Adipocyte (in vitro differentiated cells): ENCODE measurements around the gene MAPK1IP1L.
A peak's percentile ranks its signal among the peaks of the same experiment; 100 is the strongest.
"Not testable (repeated sequence)": the region's sequence is repeated elsewhere in the genome, so short reads cannot be mapped to it uniquely, and the experiment has no call there.

Experiments
- DNase-seq: peaks from one replicate; pipeline ENCODE4 v3.0.0-alpha.2; 2015; ENCODE audit warnings: low read depth
- H3K27me3 ChIP-seq: replicated peaks from 2 replicates; pipeline ENCODE4 v1.7.0; 2013; ENCODE audit warnings: mild to moderate bottlenecking, low read length, moderate library complexity; ENCODE audit not compliant: control insufficient read depth, insufficient read depth
- H3K36me3 ChIP-seq: 2 replicates; pipeline ENCODE4 v1.7.0; 2013; ENCODE audit warnings: low read length, mild to moderate bottlenecking, moderate library complexity; ENCODE audit not compliant: control insufficient read depth, insufficient read depth, severe bottlenecking
- H3K4me1 ChIP-seq: 2 replicates; pipeline ENCODE4 v1.7.0; 2013; ENCODE audit warnings: mild to moderate bottlenecking, low read length, moderate library complexity; ENCODE audit not compliant: control insufficient read depth, insufficient read depth
- H3K4me3 ChIP-seq: 2 replicates; pipeline ENCODE4 v1.7.0; 2013; ENCODE audit warnings: mild to moderate bottlenecking, low read length, moderate library complexity
- H3K9ac ChIP-seq: 2 replicates; pipeline ENCODE4 v1.7.0; 2013; ENCODE audit warnings: mild to moderate bottlenecking, low read length, moderate library complexity
- H3K9me3 ChIP-seq: 2 replicates; pipeline ENCODE4 v1.7.0; 2013; ENCODE audit warnings: mild to moderate bottlenecking, low read length, moderate library complexity; ENCODE audit not compliant: control insufficient read depth

Gene MAPK1IP1L

GRCh38 chr14:55037995-55038394 is 13.5 kb upstream of the MAPK1IP1L start:
- not testable (repeated sequence) for H3K27me3 ChIP-seq, H3K4me3 ChIP-seq, H3K9me3 ChIP-seq, DNase-seq, H3K9ac ChIP-seq, H3K4me1 ChIP-seq
- peaks cover 25% of the 10 kb centered on the region for H3K36me3 ChIP-seq

GRCh38 chr14:55038708-55039107 is 12.7 kb upstream of the MAPK1IP1L start:
- H3K4me1 ChIP-seq = peaks cover 4% of the 10 kb centered on the region
- H3K27me3 ChIP-seq = no peaks in the 10 kb centered on the region
- H3K4me3 ChIP-seq = no peak overlapping the region
- H3K9ac ChIP-seq = no peak overlapping the region
- DNase-seq = no peak
- peaks cover 32% of the 10 kb centered on the region for H3K36me3 ChIP-seq
- no peaks in the 10 kb centered on the region for H3K9me3 ChIP-seq

- Histone ChIP-seq H3K9me3 (no peaks in the 10 kb centered on the region), H3K27me3 (no peaks in the 10 kb centered on the region), H3K36me3 (peaks cover 21% of the 10 kb centered on the region), H3K4me3 (no peak overlapping the region), H3K4me1 (peaks cover 6% of the 10 kb centered on the region), H3K9ac (no peak overlapping the region)
- peak; percentile 13 for DNase-seq
Measured at GRCh38 chr14:55043528-55043927, 7.9 kb upstream of the MAPK1IP1L start.

- no peaks in the 10 kb centered on the region for H3K27me3 ChIP-seq
- no peaks in the 10 kb centered on the region for H3K9me3 ChIP-seq
- H3K4me1 ChIP-seq = peaks cover 6% of the 10 kb centered on the region
- DNase-seq = no peak
- H3K4me3 ChIP-seq = no peak overlapping the region
- peaks cover 21% of the 10 kb centered on the region for H3K36me3 ChIP-seq
- H3K9ac ChIP-seq = no peak overlapping the region
Measured at GRCh38 chr14:55045087-55045486, 6.4 kb upstream of the MAPK1IP1L start.

- no peak overlapping the region for H3K4me3 ChIP-seq
- H3K9me3 ChIP-seq = no peaks in the 10 kb centered on the region
- peaks cover 21% of the 10 kb centered on the region for H3K36me3 ChIP-seq
- H3K9ac ChIP-seq = no peak overlapping the region
- H3K4me1 ChIP-seq = peaks cover 14% of the 10 kb centered on the region
- no peaks in the 10 kb centered on the region for H3K27me3 ChIP-seq
- DNase-seq = no peak
Measured at GRCh38 chr14:55047301-55048053, 4.0 kb upstream of the MAPK1IP1L start.

GRCh38 chr14:55048900-55049436 is 2.5 kb upstream of the MAPK1IP1L start:
- peaks cover 7% of the 10 kb centered on the region for H3K36me3 ChIP-seq
- no peak overlapping the region for H3K4me3 ChIP-seq
- H3K27me3 ChIP-seq = no peaks in the 10 kb centered on the region
- no peak for DNase-seq
- no peaks in the 10 kb centered on the region for H3K9me3 ChIP-seq
- H3K4me1 ChIP-seq = peaks cover 23% of the 10 kb centered on the region
- H3K9ac ChIP-seq = no peak overlapping the region

GRCh38 chr14:55051165-55051422 is 353 bp upstream of the MAPK1IP1L start:
- Histone ChIP-seq H3K36me3 (peaks cover 4% of the 10 kb centered on the region), H3K4me1 (peaks cover 23% of the 10 kb centered on the region), H3K27me3 (no peaks in the 10 kb centered on the region), H3K9me3 (no peaks in the 10 kb centered on the region), H3K9ac (peak overlapping the region; percentile 100), H3K4me3 (peak overlapping the region; percentile 100)
- no peak for DNase-seq

GRCh38 chr14:55052269-55052930 is 953 bp downstream of the MAPK1IP1L start:
- Histone ChIP-seq H3K4me1 (peaks cover 23% of the 10 kb centered on the region), H3K9me3 (no peaks in the 10 kb centered on the region), H3K27me3 (no peaks in the 10 kb centered on the region), H3K36me3 (peaks cover 4% of the 10 kb centered on the region), H3K9ac (peak overlapping the region; percentile 100), H3K4me3 (peak overlapping the region; percentile 100)
- DNase-seq = peak; percentile 67

- no peak for DNase-seq
- Histone ChIP-seq H3K4me1 (peaks cover 23% of the 10 kb centered on the region), H3K9ac (peak overlapping the region; percentile 100), H3K36me3 (peaks cover 7% of the 10 kb centered on the region), H3K27me3 (no peaks in the 10 kb centered on the region), H3K4me3 (peak overlapping the region; percentile 100), H3K9me3 (no peaks in the 10 kb centered on the region)
Measured at GRCh38 chr14:55053018-55053417, 1.6 kb downstream of the MAPK1IP1L start.

GRCh38 chr14:55053500-55053899 is 2.1 kb downstream of the MAPK1IP1L start:
- Histone ChIP-seq H3K36me3 (peaks cover 11% of the 10 kb centered on the region), H3K4me3 (peak overlapping the region; percentile 100), H3K27me3 (no peaks in the 10 kb centered on the region), H3K9me3 (no peaks in the 10 kb centered on the region), H3K9ac (peak overlapping the region; percentile 100), H3K4me1 (peaks cover 23% of the 10 kb centered on the region)
- DNase-seq = no peak

GRCh38 chr14:55054098-55054497 is 2.7 kb downstream of the MAPK1IP1L start:
- H3K36me3 ChIP-seq = peaks cover 11% of the 10 kb centered on the region
- DNase-seq = no peak
- H3K4me3 ChIP-seq = no peak overlapping the region
- H3K9ac ChIP-seq = no peak overlapping the region
- H3K4me1 ChIP-seq = peaks cover 23% of the 10 kb centered on the region
- no peaks in the 10 kb centered on the region for H3K9me3 ChIP-seq
- no peaks in the 10 kb centered on the region for H3K27me3 ChIP-seq
